ENCODE results near the gene CLRN2.

DNA sequence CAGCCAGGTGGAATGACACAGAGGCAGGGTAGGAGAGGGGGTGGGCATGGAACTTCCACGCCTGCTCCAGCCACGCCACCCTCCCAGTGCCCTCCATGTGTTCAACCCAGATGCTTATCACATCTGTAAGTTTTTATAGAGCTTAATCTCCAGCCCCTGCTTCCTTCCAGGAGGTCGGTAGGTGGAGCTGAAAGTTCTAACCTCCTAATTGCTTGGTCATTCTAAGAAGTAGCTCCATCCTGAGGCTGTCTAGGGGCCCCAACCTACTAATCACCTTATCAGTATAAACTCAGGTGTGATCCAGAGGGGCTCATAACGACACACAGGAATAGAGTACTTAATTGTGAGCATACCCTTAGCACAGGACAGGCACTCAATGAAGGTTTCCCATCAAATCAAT, 21.3 kb upstream of the CLRN2 start:
- peak; percentile 33 for TF ChIP-seq CTCF (conservative IDR thresholded peaks at IDR 0.05; ENCODE audit: low read length)
- TF ChIP-seq EZH2phosphoT487 (IDR thresholded peaks at IDR 0.05; ENCODE audit: borderline replicate concordance): no peak
